Measurements from ENCODE around the gene ZBTB20. TPM values are rescaled to one million over a fixed set of nuclear protein-coding genes. Genes with fewer than 3 reads are reported as not detected.

ZBTB20 gene
- total and polyA plus RNA-seq, 9 donors, result 4.3 to 160 (median 107) TPM

GRCh38 chr3:115062412-115062956 lies 84.6 kb downstream of the ZBTB20 start:
- Histone ChIP-seq H3K9me3 (no peaks in the 10 kb centered on the region), H3K27me3 (no peaks in the 10 kb centered on the region), H3K27ac (no peak overlapping the region), H3K4me1 (ENCODE audit: insufficient read depth) (no peaks in the 10 kb centered on the region), H3K4me3 (no peak overlapping the region), H3K36me3 (no peaks in the 10 kb centered on the region)
- intact Hi-C loops (cut with DNase I), result no loop called here
- no peak for DNase-seq
- TF ChIP-seq, protein P1, sequence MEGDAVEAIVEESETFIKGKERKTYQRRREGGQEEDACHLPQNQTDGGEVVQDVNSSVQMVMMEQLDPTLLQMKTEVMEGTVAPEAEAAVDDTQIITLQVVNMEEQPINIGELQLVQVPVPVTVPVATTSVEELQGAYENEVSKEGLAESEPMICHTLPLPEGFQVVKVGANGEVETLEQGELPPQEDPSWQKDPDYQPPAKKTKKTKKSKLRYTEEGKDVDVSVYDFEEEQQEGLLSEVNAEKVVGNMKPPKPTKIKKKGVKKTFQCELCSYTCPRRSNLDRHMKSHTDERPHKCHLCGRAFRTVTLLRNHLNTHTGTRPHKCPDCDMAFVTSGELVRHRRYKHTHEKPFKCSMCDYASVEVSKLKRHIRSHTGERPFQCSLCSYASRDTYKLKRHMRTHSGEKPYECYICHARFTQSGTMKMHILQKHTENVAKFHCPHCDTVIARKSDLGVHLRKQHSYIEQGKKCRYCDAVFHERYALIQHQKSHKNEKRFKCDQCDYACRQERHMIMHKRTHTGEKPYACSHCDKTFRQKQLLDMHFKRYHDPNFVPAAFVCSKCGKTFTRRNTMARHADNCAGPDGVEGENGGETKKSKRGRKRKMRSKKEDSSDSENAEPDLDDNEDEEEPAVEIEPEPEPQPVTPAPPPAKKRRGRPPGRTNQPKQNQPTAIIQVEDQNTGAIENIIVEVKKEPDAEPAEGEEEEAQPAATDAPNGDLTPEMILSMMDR (IDR thresholded peaks at IDR 0.05), result no peak
- TF ChIP-seq EP300 (IDR thresholded peaks at IDR 0.05), result no peak
- no peak for TF ChIP-seq POLR2A (IDR thresholded peaks at IDR 0.05)

- no peak for TF ChIP-seq POLR2A (IDR thresholded peaks at IDR 0.05)
- no peak for TF ChIP-seq EP300 (IDR thresholded peaks at IDR 0.05)
- DNase-seq, result no peak
- H3K9me3 ChIP-seq, result no peaks in the 10 kb centered on the region
Measured at GRCh38 chr3:115062009-115062408, 85.1 kb downstream of the ZBTB20 start.

GRCh38 chr3:115052906-115053305 lies 94.2 kb downstream of the ZBTB20 start:
- intact Hi-C loops (cut with DNase I), result no loop called here
- Histone ChIP-seq H3K27ac (no peak overlapping the region), H3K36me3 (no peaks in the 10 kb centered on the region), H3K4me1 (ENCODE audit: insufficient read depth) (no peaks in the 10 kb centered on the region), H3K9me3 (no peaks in the 10 kb centered on the region), H3K4me3 (no peak overlapping the region), H3K27me3 (no peaks in the 10 kb centered on the region)
- no peak for TF ChIP-seq POLR2A (IDR thresholded peaks at IDR 0.05)
- no peak for TF ChIP-seq EP300 (IDR thresholded peaks at IDR 0.05)
- TF ChIP-seq, protein P1 (IDR thresholded peaks at IDR 0.05), result no peak
- no peak for DNase-seq
- 23 to 35% (median 24%) methylated on average over 3 of the region's 3 CpGs for WGBS, 3 donors

More at GRCh38 chr3:115062009-115062408, 85.1 kb downstream of the ZBTB20 start:
- Histone ChIP-seq H3K36me3 (no peaks in the 10 kb centered on the region), H3K27ac (no peak overlapping the region), H3K27me3 (no peaks in the 10 kb centered on the region), H3K4me1 (ENCODE audit: insufficient read depth) (no peaks in the 10 kb centered on the region), H3K4me3 (no peak overlapping the region)
- 55 to 69% (median 60%) methylated on average over 2 of the region's 2 CpGs for WGBS, 3 donors
- intact Hi-C loops (cut with DNase I), result no loop called here

GRCh38 chr3:115042351-115042750 lies 104.7 kb downstream of the ZBTB20 start:
- WGBS, 3 donors, result 29 to 38% (median 31%) methylated on average over 3 of the region's 3 CpGs
- H3K27ac ChIP-seq, result no peak overlapping the region
- DNase-seq, result no peak
- H3K27me3 ChIP-seq, result peaks cover 4% of the 10 kb centered on the region
- intact Hi-C loops (cut with DNase I), result no loop called here
- peaks cover 3% of the 10 kb centered on the region for H3K4me1 ChIP-seq (ENCODE audit: insufficient read depth)
- H3K9me3 ChIP-seq, result no peaks in the 10 kb centered on the region
- TF ChIP-seq EP300 (IDR thresholded peaks at IDR 0.05) (no peak), POLR2A (IDR thresholded peaks at IDR 0.05) (no peak)
- TF ChIP-seq, protein P1 (IDR thresholded peaks at IDR 0.05), result no peak
- no peaks in the 10 kb centered on the region for H3K36me3 ChIP-seq
- no peak overlapping the region for H3K4me3 ChIP-seq

GRCh38 chr3:115040673-115041286 lies 106.3 kb downstream of the ZBTB20 start:
- WGBS, 3 donors, result 65 to 69% (median 66%) methylated on average over 4 of the region's 4 CpGs
- no peak overlapping the region for H3K4me3 ChIP-seq
- intact Hi-C loops (cut with DNase I), result no loop called here
- no peaks in the 10 kb centered on the region for H3K36me3 ChIP-seq
- peaks cover 3% of the 10 kb centered on the region for H3K4me1 ChIP-seq (ENCODE audit: insufficient read depth)
- no peaks in the 10 kb centered on the region for H3K9me3 ChIP-seq
- no peak overlapping the region for H3K27ac ChIP-seq
- DNase-seq, result peak in 1 of 5 donors; percentile 31
- H3K27me3 ChIP-seq, result no peaks in the 10 kb centered on the region
- TF ChIP-seq, protein P1 (IDR thresholded peaks at IDR 0.05), result no peak
- TF ChIP-seq EP300 (IDR thresholded peaks at IDR 0.05) (no peak), POLR2A (IDR thresholded peaks at IDR 0.05) (no peak)
